Gastroesophageal sphincter (tissue), 3 donors: Measurements from ENCODE around the gene SLC12A6.

Source experiments
- CTCF ChIP-seq, 4 experiments: fragments of 200-600 bp in 2 of 4; fragments of 450-650 bp in 2 of 4; sonication (generic) in 1 of 4; IDR thresholded peaks; one replicate each; pipeline ENCODE4 v1.5.1; 2017 to 2019; ENCODE audit warnings: antibody characterized with exemption in 4 of 4, mild to moderate bottlenecking in 2 of 4, moderate library complexity in 2 of 4
- POLR2A ChIP-seq, 2 donors: fragments of 450-650 bp; IDR thresholded peaks; one replicate each; pipeline ENCODE4 v1.6.1; 2017; ENCODE audit warnings: antibody characterized with exemption in 2 of 2, mild to moderate bottlenecking in 2 of 2, moderate library complexity in 1 of 2

GRCh38 chr15:34284937-34285336 is 52.6 kb downstream of the SLC12A6 start:
- TF ChIP-seq CTCF (IDR thresholded peaks at IDR 0.05): no peak
- TF ChIP-seq POLR2A (IDR thresholded peaks at IDR 0.05): no peak
